ENCODE measurements around the gene SNX25. TPM values are rescaled to one million over a fixed set of nuclear protein-coding genes. Genes with fewer than 3 reads are reported as not detected.

Gene SNX25
- total and polyA plus RNA-seq, 10 donors, result 9.6 to 49.6 (median 35.2) TPM

DNA sequence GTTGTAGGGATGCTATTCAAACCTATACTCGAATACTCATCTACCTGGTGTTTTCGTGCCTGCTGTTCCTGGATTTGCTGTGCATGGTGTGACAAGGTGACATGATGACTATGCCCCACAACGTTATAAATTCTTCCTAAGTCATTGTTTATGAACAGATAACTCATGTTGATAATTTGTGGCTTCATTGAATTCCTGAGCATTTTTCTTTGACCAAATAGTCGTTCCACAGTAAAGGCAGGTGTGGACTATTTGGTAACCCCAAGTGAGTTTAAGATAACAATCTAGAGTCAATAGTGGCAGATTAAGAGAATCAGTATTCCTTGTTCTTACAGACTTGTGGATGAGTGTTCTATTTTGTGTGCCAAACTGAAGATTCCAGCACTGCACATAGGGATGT is 59.9 kb downstream of the SNX25 start:
- Histone ChIP-seq H3K9me3 (no peaks in the 10 kb centered on the region), H3K27me3 (replicated peaks in 1 of 7) (no peaks in the 10 kb centered on the region), H3K4me1 (peaks cover 0 to 21% (median 11%) of the 10 kb centered on the region in 6 donors), H3K4me3 (no peak overlapping the region), H3K27ac (no peak overlapping the region), H3K36me3 (peaks cover 0 to 62% (median 13%) of the 10 kb centered on the region in 6 donors)
- 72 to 91% (median 82%) methylated on average over 4 of the region's 4 CpGs for WGBS, 5 donors
- no peak for TF ChIP-seq POLR2AphosphoS5 (IDR thresholded peaks at IDR 0.05)
- no peak for TF ChIP-seq POLR2A (IDR thresholded peaks at IDR 0.05)
- TF ChIP-seq, protein P1, sequence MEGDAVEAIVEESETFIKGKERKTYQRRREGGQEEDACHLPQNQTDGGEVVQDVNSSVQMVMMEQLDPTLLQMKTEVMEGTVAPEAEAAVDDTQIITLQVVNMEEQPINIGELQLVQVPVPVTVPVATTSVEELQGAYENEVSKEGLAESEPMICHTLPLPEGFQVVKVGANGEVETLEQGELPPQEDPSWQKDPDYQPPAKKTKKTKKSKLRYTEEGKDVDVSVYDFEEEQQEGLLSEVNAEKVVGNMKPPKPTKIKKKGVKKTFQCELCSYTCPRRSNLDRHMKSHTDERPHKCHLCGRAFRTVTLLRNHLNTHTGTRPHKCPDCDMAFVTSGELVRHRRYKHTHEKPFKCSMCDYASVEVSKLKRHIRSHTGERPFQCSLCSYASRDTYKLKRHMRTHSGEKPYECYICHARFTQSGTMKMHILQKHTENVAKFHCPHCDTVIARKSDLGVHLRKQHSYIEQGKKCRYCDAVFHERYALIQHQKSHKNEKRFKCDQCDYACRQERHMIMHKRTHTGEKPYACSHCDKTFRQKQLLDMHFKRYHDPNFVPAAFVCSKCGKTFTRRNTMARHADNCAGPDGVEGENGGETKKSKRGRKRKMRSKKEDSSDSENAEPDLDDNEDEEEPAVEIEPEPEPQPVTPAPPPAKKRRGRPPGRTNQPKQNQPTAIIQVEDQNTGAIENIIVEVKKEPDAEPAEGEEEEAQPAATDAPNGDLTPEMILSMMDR (IDR thresholded peaks at IDR 0.05 in 8 of 11, conservative IDR thresholded peaks at IDR 0.05 in 3 of 11), result no peak
- intact Hi-C loops (cut with DNase I; ENCODE audit: low total_unique reads), result no loop called here
- DNase-seq, result no peak

DNA sequence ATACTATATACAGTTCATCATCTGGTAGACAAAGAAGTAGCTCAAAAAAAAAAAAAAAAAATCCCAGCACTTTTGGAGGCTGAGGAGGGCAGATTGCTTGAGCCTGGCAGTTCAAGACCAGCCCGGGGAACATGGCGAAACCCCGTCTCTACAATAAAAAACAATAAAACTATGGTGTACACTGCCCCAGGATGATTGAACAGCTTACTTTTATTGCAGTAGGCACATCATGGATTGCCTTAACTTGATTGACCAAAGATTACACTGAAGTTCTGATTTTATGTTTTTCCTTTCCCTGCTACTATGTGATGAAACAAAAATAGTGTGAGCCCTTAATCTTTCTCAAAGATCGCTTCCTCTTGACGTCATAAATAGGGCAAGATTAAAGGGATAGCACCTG is 60.6 kb downstream of the SNX25 start:
- Histone ChIP-seq H3K4me1 (peaks cover 0 to 16% (median 9%) of the 10 kb centered on the region in 6 donors), H3K27me3 (replicated peaks in 1 of 7) (no peaks in the 10 kb centered on the region), H3K27ac (no peak overlapping the region), H3K36me3 (peaks cover 0 to 59% (median 13%) of the 10 kb centered on the region in 6 donors), H3K9me3 (no peaks in the 10 kb centered on the region), H3K4me3 (no peak overlapping the region)
- intact Hi-C loops (cut with DNase I; ENCODE audit: low total_unique reads), result no loop called here
- 86 to 90% (median 87%) methylated on average over 5 of the region's 5 CpGs for WGBS, 5 donors
- TF ChIP-seq, protein P1 (IDR thresholded peaks at IDR 0.05 in 8 of 11, conservative IDR thresholded peaks at IDR 0.05 in 3 of 11), result no peak
- TF ChIP-seq POLR2AphosphoS5 (IDR thresholded peaks at IDR 0.05) (no peak), POLR2A (IDR thresholded peaks at IDR 0.05) (no peak)
- DNase-seq, result no peak

DNA sequence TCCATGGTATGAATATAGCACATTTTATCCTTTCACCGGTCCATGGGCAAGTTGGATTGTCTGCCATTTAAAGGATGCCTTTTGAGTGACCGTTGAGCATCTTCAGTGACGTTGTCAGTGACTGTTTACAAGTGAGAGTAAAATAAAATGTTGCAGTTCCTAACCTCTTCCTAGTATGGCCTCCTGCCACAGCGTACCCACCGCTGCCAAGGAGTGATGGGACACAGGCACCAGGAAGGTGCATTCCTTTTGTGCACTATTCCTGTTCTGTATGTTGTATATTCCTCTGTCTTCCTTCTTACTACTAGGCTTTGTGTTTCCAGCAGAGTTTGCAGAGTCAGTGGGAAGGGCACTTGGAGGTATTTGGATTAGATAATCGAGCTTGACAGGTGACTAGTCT is 61.5 kb downstream of the SNX25 start:
- TF ChIP-seq, protein P1 (IDR thresholded peaks at IDR 0.05 in 8 of 11, conservative IDR thresholded peaks at IDR 0.05 in 3 of 11), result no peak
- no peak for TF ChIP-seq POLR2AphosphoS5 (IDR thresholded peaks at IDR 0.05)
- no peak for TF ChIP-seq POLR2A (IDR thresholded peaks at IDR 0.05)
- Histone ChIP-seq H3K9me3 (no peaks in the 10 kb centered on the region), H3K4me1 (peaks cover 0 to 7% (median 4%) of the 10 kb centered on the region in 6 donors), H3K4me3 (no peak overlapping the region), H3K36me3 (peaks cover 0 to 59% (median 13%) of the 10 kb centered on the region in 6 donors), H3K27ac (no peak overlapping the region), H3K27me3 (replicated peaks in 1 of 7) (no peaks in the 10 kb centered on the region)
- DNase-seq, result no peak
- intact Hi-C loops (cut with DNase I; ENCODE audit: low total_unique reads), result no loop called here
- 94 to 99% (median 95%) methylated on average over 6 of the region's 6 CpGs for WGBS, 5 donors

- intact Hi-C loops (cut with DNase I; ENCODE audit: low total_unique reads), result no loop called here
- H3K27ac ChIP-seq, result no peak overlapping the region
- 92 to 98% (median 95%) methylated on average over 6 of the region's 6 CpGs for WGBS, 5 donors
- no peak for TF ChIP-seq POLR2A (IDR thresholded peaks at IDR 0.05)
- no peak for TF ChIP-seq POLR2AphosphoS5 (IDR thresholded peaks at IDR 0.05)
- TF ChIP-seq, protein P1 (IDR thresholded peaks at IDR 0.05 in 8 of 11, conservative IDR thresholded peaks at IDR 0.05 in 3 of 11), result no peak
- H3K4me3 ChIP-seq, result no peak overlapping the region
- DNase-seq, result no peak
- peaks cover 0 to 7% (median 0%) of the 10 kb centered on the region in 6 donors for H3K4me1 ChIP-seq
- H3K36me3 ChIP-seq, result peaks cover 0 to 53% (median 11%) of the 10 kb centered on the region in 6 donors
- H3K27me3 ChIP-seq (replicated peaks in 1 of 7), result no peaks in the 10 kb centered on the region
- H3K9me3 ChIP-seq, result no peaks in the 10 kb centered on the region
Measured at GRCh38 chr4:185272245-185272644, 62.8 kb downstream of the SNX25 start.
